Trophoblast cell (in vitro differentiated cells and primary cell): ENCODE results near the gene CHD6.

Experiments used
- DNase-seq, 2 donors: peaks; one replicate each; pipeline ENCODE4 v3.0.0-alpha.2; 2016
- H2AFZ ChIP-seq: 2 replicates; pipeline ENCODE4 v1.6.1; 2013; ENCODE audit warnings: low read length, moderate library complexity, mild to moderate bottlenecking; ENCODE audit not compliant: insufficient read depth, poor library complexity
- H2AK5ac ChIP-seq: 2 replicates; pipeline ENCODE4 v1.6.1; 2013; ENCODE audit warnings: mild to moderate bottlenecking, low read length
- H2BK120ac ChIP-seq: 2 replicates; pipeline ENCODE4 v1.6.1; 2013; ENCODE audit warnings: low read length, mild to moderate bottlenecking, moderate library complexity; ENCODE audit not compliant: insufficient read depth, poor library complexity
- H2BK12ac ChIP-seq: 2 replicates; pipeline ENCODE4 v1.6.1; 2013; ENCODE audit warnings: mild to moderate bottlenecking, low read length, moderate library complexity
- H2BK5ac ChIP-seq: 2 replicates; pipeline ENCODE4 v1.6.1; 2013; ENCODE audit warnings: low read length, low read depth, moderate library complexity, mild to moderate bottlenecking; ENCODE audit not compliant: poor library complexity
- H3K14ac ChIP-seq: 2 replicates; pipeline ENCODE4 v1.6.1; 2013; ENCODE audit warnings: mild to moderate bottlenecking, low read length
- H3K18ac ChIP-seq: 2 replicates; pipeline ENCODE4 v1.6.1; 2013; ENCODE audit warnings: mild to moderate bottlenecking, low read length
- H3K23ac ChIP-seq: 2 replicates; pipeline ENCODE4 v1.6.1; 2013; ENCODE audit warnings: low read length
- H3K27ac ChIP-seq: 2 replicates; pipeline ENCODE4 v1.5.1; 2013; ENCODE audit warnings: low read depth, mild to moderate bottlenecking, inconsistent platforms, low read length, moderate library complexity
- H3K27me3 ChIP-seq: 2 replicates; pipeline ENCODE4 v1.6.1; 2013; ENCODE audit warnings: inconsistent platforms, mild to moderate bottlenecking, low read length, moderate library complexity; ENCODE audit not compliant: insufficient read depth
- H3K36me3 ChIP-seq, 2 experiments: 1 replicate in 1 of 2; 2 replicates in 1 of 2; pipeline ENCODE4 v1.6.1; 2013; ENCODE audit warnings: low read length in 2 of 2, mild to moderate bottlenecking in 2 of 2, moderate library complexity in 1 of 2; ENCODE audit not compliant: insufficient read depth in 2 of 2, control insufficient read depth in 1 of 2
- H3K4ac ChIP-seq: 2 replicates; pipeline ENCODE4 v1.6.1; 2013; ENCODE audit warnings: low read depth, mild to moderate bottlenecking, low read length, moderate library complexity
- H3K4me1 ChIP-seq, 2 experiments: 1 replicate in 1 of 2; 2 replicates in 1 of 2; pipeline ENCODE4 v1.6.1; 2013; ENCODE audit warnings: low read length in 2 of 2, mild to moderate bottlenecking in 2 of 2, moderate library complexity in 1 of 2; ENCODE audit not compliant: insufficient read depth in 2 of 2, control insufficient read depth in 1 of 2
- H3K4me2 ChIP-seq: 2 replicates; pipeline ENCODE4 v1.6.1; 2013; ENCODE audit warnings: inconsistent platforms, mild to moderate bottlenecking, low read length, moderate library complexity
- H3K4me3 ChIP-seq: 2 replicates; pipeline ENCODE4 v1.5.1; 2013; ENCODE audit warnings: mild to moderate bottlenecking, low read depth, low read length, inconsistent platforms
- H3K79me1 ChIP-seq: one replicate; pipeline ENCODE4 v1.6.1; 2013; ENCODE audit warnings: low read length
- H3K79me2 ChIP-seq: 2 replicates; pipeline ENCODE4 v1.6.1; 2013; ENCODE audit warnings: low read length, mild to moderate bottlenecking; ENCODE audit not compliant: control insufficient read depth, insufficient read depth, poor library complexity
- H3K9ac ChIP-seq: 2 replicates; pipeline ENCODE4 v1.6.1; 2013; ENCODE audit warnings: mild to moderate bottlenecking, low read length
- H3K9me3 ChIP-seq: 2 replicates; pipeline ENCODE4 v1.6.1; 2013; ENCODE audit warnings: low read depth, mild to moderate bottlenecking, control low read depth, inconsistent platforms, low read length; ENCODE audit not compliant: insufficient read depth
- H4K12ac ChIP-seq: 2 replicates; pipeline ENCODE4 v1.6.1; 2013; ENCODE audit warnings: low read depth, mild to moderate bottlenecking, low read length, moderate library complexity
- H4K8ac ChIP-seq: 2 replicates; pipeline ENCODE4 v1.6.1; 2013; ENCODE audit warnings: low read depth, mild to moderate bottlenecking, low read length, moderate library complexity
- H4K91ac ChIP-seq: one replicate; pipeline ENCODE4 v1.6.1; 2013; ENCODE audit warnings: low read depth, mild to moderate bottlenecking, low read length, moderate library complexity
- WGBS: extraction: QIAGEN DNeasy Blood & Tissue Kit; methylation state at CpG from one replicate; pipeline ENCODE4 v1.1.7; 2013; ENCODE audit warnings: missing lambda C conversion rate; ENCODE audit not compliant: insufficient read length, insufficient coverage; ENCODE audit errors: extremely low coverage; 5-methylcytosine and 5-hydroxymethylcytosine counted together

The CHD6 gene

GRCh38 chr20:41638456-41638855 lies 20.3 kb upstream of the CHD6 start:
- Histone ChIP-seq H2AK5ac (no peak overlapping the region), H3K9ac (no peak overlapping the region), H2BK120ac (no peak overlapping the region), H3K4ac (no peak overlapping the region), H3K27me3 (no peaks in the 10 kb centered on the region), H4K12ac (no peak overlapping the region), H2BK12ac (no peak overlapping the region), H3K18ac (no peak overlapping the region), H3K4me3 (no peak overlapping the region), H2AFZ (no peak overlapping the region), H3K27ac (no peak overlapping the region), H3K9me3 (no peaks in the 10 kb centered on the region), H3K23ac (no peak overlapping the region), H4K91ac (no peak overlapping the region), H4K8ac (no peak overlapping the region), H3K79me2 (no peaks in the 10 kb centered on the region), H3K4me2 (no peak overlapping the region), H2BK5ac (no peak overlapping the region), H3K14ac (no peak overlapping the region), H3K4me1 (peaks cover 2% of the 10 kb centered on the region in 2 experiments), H3K79me1 (no peaks in the 10 kb centered on the region), H3K36me3 (no peaks in the 10 kb centered on the region)
- no CpG with 5 or more reads among the region's 1 CpG for WGBS
- no peak for DNase-seq

DNA sequence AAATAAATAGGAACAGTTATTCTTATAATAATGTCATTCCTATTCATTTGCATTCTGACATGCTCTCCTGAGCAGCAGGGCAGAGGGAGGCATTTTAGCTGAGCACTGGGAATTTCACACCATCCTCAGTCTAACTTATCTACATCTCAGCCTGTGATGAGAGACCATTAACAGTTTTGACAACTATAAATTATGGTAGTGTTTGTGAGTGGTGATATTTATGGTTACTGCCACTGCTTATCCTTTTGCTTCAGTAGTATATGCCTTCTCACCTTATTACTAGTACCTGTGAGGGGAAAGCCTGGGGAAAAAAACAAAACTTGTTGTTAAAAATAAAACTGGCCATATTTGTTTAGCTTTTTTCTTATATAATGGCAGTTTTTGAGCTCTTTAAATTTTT lies 17.0 kb upstream of the CHD6 start:
- no peak overlapping the region for H2BK5ac ChIP-seq
- H3K23ac ChIP-seq: no peak overlapping the region
- H3K79me1 ChIP-seq: no peaks in the 10 kb centered on the region
- no peak overlapping the region for H3K14ac ChIP-seq
- H3K4me3 ChIP-seq: no peak overlapping the region
- H3K4ac ChIP-seq: no peak overlapping the region
- no peak overlapping the region for H2BK120ac ChIP-seq
- DNase-seq: no peak
- H2BK12ac ChIP-seq: no peak overlapping the region
- no peak overlapping the region for H3K27ac ChIP-seq
- no peak overlapping the region for H4K12ac ChIP-seq
- H3K27me3 ChIP-seq: no peaks in the 10 kb centered on the region
- H4K91ac ChIP-seq: no peak overlapping the region
- no peak overlapping the region for H4K8ac ChIP-seq
- H2AK5ac ChIP-seq: no peak overlapping the region
- H3K4me1 ChIP-seq: no peaks in the 10 kb centered on the region
- no peak overlapping the region for H3K4me2 ChIP-seq
- H3K9me3 ChIP-seq: no peaks in the 10 kb centered on the region
- no peaks in the 10 kb centered on the region for H3K79me2 ChIP-seq
- H2AFZ ChIP-seq: no peak overlapping the region
- H3K9ac ChIP-seq: no peak overlapping the region
- no peak overlapping the region for H3K18ac ChIP-seq
- H3K36me3 ChIP-seq: no peaks in the 10 kb centered on the region

- no peak overlapping the region for H3K4me3 ChIP-seq
- H3K4me2 ChIP-seq: no peak overlapping the region
- peak in 1 of 2 donors; percentile 21 for DNase-seq
- no peaks in the 10 kb centered on the region for H3K79me1 ChIP-seq
- no peaks in the 10 kb centered on the region for H3K9me3 ChIP-seq
- no peak overlapping the region for H3K23ac ChIP-seq
- H3K27me3 ChIP-seq: no peaks in the 10 kb centered on the region
- H4K8ac ChIP-seq: no peak overlapping the region
- no peak overlapping the region for H2BK12ac ChIP-seq
- H3K79me2 ChIP-seq: no peaks in the 10 kb centered on the region
- H4K91ac ChIP-seq: no peak overlapping the region
- H3K4ac ChIP-seq: no peak overlapping the region
- H3K4me1 ChIP-seq: no peaks in the 10 kb centered on the region
- no peaks in the 10 kb centered on the region for H3K36me3 ChIP-seq
- no peak overlapping the region for H3K27ac ChIP-seq
- no peak overlapping the region for H2AFZ ChIP-seq
- H2AK5ac ChIP-seq: no peak overlapping the region
- WGBS: no CpG with 5 or more reads among the region's 2 CpGs
- no peak overlapping the region for H2BK5ac ChIP-seq
- no peak overlapping the region for H2BK120ac ChIP-seq
- H4K12ac ChIP-seq: no peak overlapping the region
- H3K14ac ChIP-seq: no peak overlapping the region
- no peak overlapping the region for H3K18ac ChIP-seq
- no peak overlapping the region for H3K9ac ChIP-seq
Observed at GRCh38 chr20:41632896-41633295, 14.7 kb upstream of the CHD6 start.

GRCh38 chr20:41631826-41632225 lies 13.6 kb upstream of the CHD6 start:
- Histone ChIP-seq H3K9ac (no peak overlapping the region), H2BK5ac (no peak overlapping the region), H3K23ac (no peak overlapping the region), H3K4me2 (no peak overlapping the region), H4K8ac (no peak overlapping the region), H2AFZ (no peak overlapping the region), H3K79me1 (no peaks in the 10 kb centered on the region), H3K27ac (no peak overlapping the region), H3K4ac (no peak overlapping the region), H3K36me3 (no peaks in the 10 kb centered on the region), H4K12ac (no peak overlapping the region), H4K91ac (no peak overlapping the region), H3K14ac (no peak overlapping the region), H3K4me1 (no peaks in the 10 kb centered on the region), H2AK5ac (no peak overlapping the region), H3K4me3 (no peak overlapping the region), H3K9me3 (no peaks in the 10 kb centered on the region), H3K27me3 (no peaks in the 10 kb centered on the region), H3K79me2 (no peaks in the 10 kb centered on the region), H2BK120ac (no peak overlapping the region), H2BK12ac (no peak overlapping the region), H3K18ac (no peak overlapping the region)
- no peak for DNase-seq
- no CpG with 5 or more reads among the region's 4 CpGs for WGBS
